Gastrocnemius medialis (tissue), 4 donors: ENCODE results near the gene CTIF.

Experiments
- POLR2A ChIP-seq, 2 donors: fragments of 450-650 bp; IDR thresholded peaks; one replicate each; pipeline ENCODE4 v1.6.1; 2017; ENCODE audit warnings: antibody characterized with exemption in 2 of 2, mild to moderate bottlenecking in 2 of 2, moderate library complexity in 2 of 2
- TF ChIP-seq, protein P1 (sequence below), 5 experiments: fragments of 450-650 bp in 3 of 5; fragments of 200-600 bp in 2 of 5; sonication (generic) in 2 of 5; IDR thresholded peaks in 4 of 5; conservative IDR thresholded peaks in 1 of 5; 1 replicate in 4 of 5; 2 replicates in 1 of 5; pipeline ENCODE4 v1.5.1; 2016 to 2019; ENCODE audit warnings: antibody characterized with exemption in 5 of 5, mild to moderate bottlenecking in 3 of 5, moderate library complexity in 3 of 5

DNA sequence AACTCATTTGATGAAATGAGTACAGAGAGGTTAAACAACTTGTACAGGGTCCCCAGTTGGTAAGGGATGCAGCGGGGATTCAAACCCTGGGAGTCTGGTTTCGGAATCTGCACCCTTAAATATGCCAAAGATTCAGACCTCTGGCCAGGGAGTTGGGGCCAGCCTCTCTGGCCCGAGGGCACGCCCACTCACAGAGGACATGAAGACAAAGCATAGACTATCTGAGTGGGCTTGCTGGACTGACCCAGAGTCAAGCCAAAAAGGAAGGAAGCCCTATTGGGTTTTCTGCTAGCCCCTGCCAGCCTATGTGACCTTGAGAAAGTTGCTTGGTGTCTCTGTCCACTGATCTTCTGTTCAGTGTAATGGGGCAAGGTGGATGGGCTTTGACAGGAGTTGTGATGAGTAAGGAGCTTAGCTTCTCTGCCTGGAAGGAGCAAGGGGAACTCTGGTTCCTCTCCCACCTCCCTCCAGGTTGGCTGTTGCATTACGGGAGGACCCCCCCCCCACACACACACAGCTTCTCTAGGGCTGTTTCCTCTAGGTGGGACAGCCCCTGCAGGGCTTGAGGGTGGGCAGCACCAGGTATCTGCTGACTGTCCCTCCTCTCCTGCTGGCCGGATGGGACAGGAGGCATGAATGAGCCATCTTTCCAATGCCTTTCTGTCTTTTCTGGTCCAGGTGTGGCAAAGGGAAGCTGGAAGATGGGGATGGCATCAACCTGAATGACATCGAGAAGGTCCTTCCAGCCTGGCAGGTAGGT lies 131.3 kb downstream of the CTIF start:
- TF ChIP-seq, protein P1, sequence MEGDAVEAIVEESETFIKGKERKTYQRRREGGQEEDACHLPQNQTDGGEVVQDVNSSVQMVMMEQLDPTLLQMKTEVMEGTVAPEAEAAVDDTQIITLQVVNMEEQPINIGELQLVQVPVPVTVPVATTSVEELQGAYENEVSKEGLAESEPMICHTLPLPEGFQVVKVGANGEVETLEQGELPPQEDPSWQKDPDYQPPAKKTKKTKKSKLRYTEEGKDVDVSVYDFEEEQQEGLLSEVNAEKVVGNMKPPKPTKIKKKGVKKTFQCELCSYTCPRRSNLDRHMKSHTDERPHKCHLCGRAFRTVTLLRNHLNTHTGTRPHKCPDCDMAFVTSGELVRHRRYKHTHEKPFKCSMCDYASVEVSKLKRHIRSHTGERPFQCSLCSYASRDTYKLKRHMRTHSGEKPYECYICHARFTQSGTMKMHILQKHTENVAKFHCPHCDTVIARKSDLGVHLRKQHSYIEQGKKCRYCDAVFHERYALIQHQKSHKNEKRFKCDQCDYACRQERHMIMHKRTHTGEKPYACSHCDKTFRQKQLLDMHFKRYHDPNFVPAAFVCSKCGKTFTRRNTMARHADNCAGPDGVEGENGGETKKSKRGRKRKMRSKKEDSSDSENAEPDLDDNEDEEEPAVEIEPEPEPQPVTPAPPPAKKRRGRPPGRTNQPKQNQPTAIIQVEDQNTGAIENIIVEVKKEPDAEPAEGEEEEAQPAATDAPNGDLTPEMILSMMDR (IDR thresholded peaks at IDR 0.05 in 4 of 5, conservative IDR thresholded peaks at IDR 0.05 in 1 of 5), result no peak
- no peak for TF ChIP-seq POLR2A (IDR thresholded peaks at IDR 0.05)
